A673 (cell line): Measurements from ENCODE around the gene FBXL15. TPM values are rescaled to one million over a fixed set of nuclear protein-coding genes. Genes with fewer than 3 reads are reported as not detected.
A peak's percentile ranks its signal among the peaks of the same experiment; 100 is the strongest.

Experiments used
- BruUV-seq: library from RNA; stranded (reverse); fragments of 400-500 nt; replicated peaks from 2 replicates; lab custom pipeline; 2021; lab: Mats Ljungman, UMichigan
- CTCF ChIA-PET: fragments of 300-600 bp; sonication (Branson Sonifier 250); formaldehyde crosslinking; loops from one replicate; lab custom pipeline; 2022; ENCODE audit warnings: antibody characterized with exemption; lab: Charles Lee
- POLR2A ChIA-PET: fragments of 300-600 bp; sonication (Branson Sonifier 250); formaldehyde crosslinking; loops from one replicate; lab custom pipeline; 2022; ENCODE audit warnings: antibody characterized with exemption; ENCODE audit not compliant: low non-redundant PET; lab: Charles Lee
- DNase-seq: peaks from one replicate; pipeline ENCODE4 v3.0.0-alpha.2; 2015; ENCODE audit warnings: low spot score
- H3K27ac ChIP-seq: fragments of 200-600 bp; sonication (generic); 2 replicates; pipeline ENCODE4 v1.5.1; 2016; ENCODE audit warnings: mixed run types, low read depth, mild to moderate bottlenecking, mixed read lengths, antibody characterized with exemption, low read length; ENCODE audit not compliant: poor library complexity, severe bottlenecking
- H3K27me3 ChIP-seq: fragments of 200-600 bp; sonication (generic); replicated peaks from 2 replicates; pipeline ENCODE4 v1.6.1; 2017; ENCODE audit warnings: mixed run types, low read depth, mild to moderate bottlenecking, mixed read lengths, antibody characterized with exemption, low read length; ENCODE audit not compliant: insufficient read depth, poor library complexity
- H3K36me3 ChIP-seq: fragments of 200-600 bp; sonication (generic); 2 replicates; pipeline ENCODE4 v1.6.1; 2016; ENCODE audit warnings: mixed run types, mild to moderate bottlenecking, mixed read lengths, antibody characterized with exemption, low read length; ENCODE audit not compliant: insufficient read depth, poor library complexity, severe bottlenecking
- H3K4me1 ChIP-seq: fragments of 200-600 bp; sonication (generic); 2 replicates; pipeline ENCODE4 v1.6.1; 2017; ENCODE audit warnings: mixed run types, mild to moderate bottlenecking, mixed read lengths, antibody characterized with exemption, low read length; ENCODE audit not compliant: insufficient read depth, poor library complexity, severe bottlenecking
- H3K4me3 ChIP-seq: fragments of 200-600 bp; sonication (generic); 2 replicates; pipeline ENCODE4 v1.5.1; 2016; ENCODE audit warnings: low read depth, mixed run types, mild to moderate bottlenecking, mixed read lengths, low read length; ENCODE audit not compliant: poor library complexity, severe bottlenecking
- H3K9me3 ChIP-seq: fragments of 200-600 bp; sonication (generic); 2 replicates; pipeline ENCODE4 v1.6.1; 2016; ENCODE audit warnings: mixed run types, low read depth, mild to moderate bottlenecking, mixed read lengths, antibody characterized with exemption, low read length; ENCODE audit not compliant: poor library complexity, severe bottlenecking
- CTCF ChIP-seq: fragments of 300-800, 200-600 bp; sonication (generic); conservative IDR thresholded peaks from 2 replicates; pipeline ENCODE4 v1.5.1; 2017; ENCODE audit warnings: low read depth, mild to moderate bottlenecking, antibody characterized with exemption, low read length, moderate library complexity, mixed read lengths
- EZH2 ChIP-seq: fragments of 200-600 bp; sonication (generic); IDR thresholded peaks from 2 replicates; pipeline ENCODE4 v1.6.1; 2017; ENCODE audit warnings: borderline replicate concordance, low read depth, mild to moderate bottlenecking, mixed read lengths, antibody characterized with exemption, low read length; ENCODE audit not compliant: poor library complexity, severe bottlenecking
- intact Hi-C: fragments of 100-400 bp; cut with micrococcal nuclease; formaldehyde crosslinking; loops from one replicate; pipeline ENCODE4 v1.10.0; 2022; ENCODE audit not compliant: unreplicated experiment
- total RNA-seq: library from RNA; stranded (reverse); gene quantifications from 2 replicates; pipeline ENCODE4 v1.2.3, GENCODE V29; 2021

Gene FBXL15
- total RNA-seq, 1 experiment from 2014 or later: 8.9 TPM

- Histone ChIP-seq H3K4me3 (no peak overlapping the region), H3K4me1 (peaks cover 6% of the 10 kb centered on the region), H3K27ac (peak overlapping the region; percentile 60), H3K9me3 (no peaks in the 10 kb centered on the region), H3K27me3 (no peaks in the 10 kb centered on the region), H3K36me3 (peaks cover 15% of the 10 kb centered on the region)
- DNase-seq: peak; percentile 49
- intact Hi-C loops: no loop called here
- BruUV-seq: no TSS peak
- CTCF ChIA-PET: no interaction called here
- POLR2A ChIA-PET: no interaction called here
- no peak for TF ChIP-seq EZH2
- TF ChIP-seq CTCF: no peak
Observed at GRCh38 chr10:102455893-102456471, 35.3 kb downstream of the FBXL15 start.

DNA sequence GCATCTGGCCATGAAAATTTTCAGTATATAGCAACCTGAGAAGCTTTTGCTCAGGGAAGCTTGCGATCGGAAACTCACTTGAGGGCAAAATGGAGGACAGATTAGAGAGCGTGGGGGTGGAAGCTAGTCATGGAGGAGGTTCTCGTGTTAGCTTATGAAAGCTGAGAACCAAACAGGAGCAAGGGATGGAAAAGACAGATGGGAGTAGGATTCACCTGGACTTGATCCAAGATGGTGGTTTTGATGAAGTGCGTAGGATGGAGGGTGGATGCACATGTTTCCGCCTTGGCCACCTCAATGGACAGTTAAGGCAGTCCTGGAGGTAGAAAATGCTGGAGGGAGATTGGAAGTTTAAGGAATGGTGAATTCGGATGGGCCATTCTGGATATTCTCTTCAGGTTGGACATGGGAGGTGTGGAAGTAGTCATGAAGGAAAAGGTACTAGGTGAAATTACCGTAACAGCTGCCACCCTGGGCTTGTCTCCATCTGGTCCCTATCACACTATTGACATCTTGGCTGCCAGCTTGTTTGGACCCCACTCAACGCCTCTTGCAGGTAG is 37.0 kb downstream of the FBXL15 start:
- intact Hi-C loops: no loop called here
- H3K9me3 ChIP-seq: no peaks in the 10 kb centered on the region
- no peak for DNase-seq
- H3K4me3 ChIP-seq: no peak overlapping the region
- H3K27me3 ChIP-seq: no peaks in the 10 kb centered on the region
- BruUV-seq: no TSS peak
- CTCF ChIA-PET: no interaction called here
- peaks cover 6% of the 10 kb centered on the region for H3K4me1 ChIP-seq
- H3K36me3 ChIP-seq: peaks cover 13% of the 10 kb centered on the region
- TF ChIP-seq EZH2: no peak
- no peak for TF ChIP-seq CTCF
- H3K27ac ChIP-seq: no peak overlapping the region
- POLR2A ChIA-PET: interaction anchor here (0.6 kb wide), 2 partner anchors 121 to 297 kb away, joined by 3 to 4 read pairs; no protein-coding TSS in a partner anchor

DNA sequence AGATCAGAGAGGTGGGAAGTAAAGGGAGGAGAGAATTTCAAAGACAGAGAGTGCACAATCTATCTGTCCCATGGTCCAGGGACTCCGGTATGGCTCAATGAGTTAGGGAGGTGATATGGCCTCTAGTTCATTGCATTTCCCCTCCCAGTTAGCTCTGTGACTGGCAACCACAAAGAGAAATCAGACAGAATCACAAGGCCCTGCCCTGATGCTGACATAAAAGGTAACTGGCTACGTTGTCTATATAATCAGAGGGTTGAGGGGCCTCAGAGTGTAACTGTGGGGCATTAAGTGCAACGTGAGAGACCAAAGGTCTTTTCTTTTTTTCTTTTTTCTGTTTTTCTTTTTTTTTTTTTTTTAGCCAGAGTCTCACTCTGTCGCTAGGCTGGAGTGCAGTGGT is 38.0 kb downstream of the FBXL15 start:
- POLR2A ChIA-PET: no interaction called here
- no peak for TF ChIP-seq EZH2
- no peak for TF ChIP-seq CTCF
- no TSS peak for BruUV-seq
- DNase-seq: no peak
- Histone ChIP-seq H3K36me3 (peaks cover 10% of the 10 kb centered on the region), H3K27me3 (no peaks in the 10 kb centered on the region), H3K4me1 (peaks cover 6% of the 10 kb centered on the region), H3K4me3 (no peak overlapping the region), H3K27ac (no peak overlapping the region), H3K9me3 (no peaks in the 10 kb centered on the region)
- intact Hi-C loops: no loop called here
- CTCF ChIA-PET: no interaction called here
